Activated naive CD4-positive, alpha-beta T cell treated with anti-CD3 and anti-CD28 coated beads, Interleukin-2, amount 10 ng/mL, durations not matched to agents 7 days and 5 days (primary cell): ENCODE measurements around the gene HDAC10.

Experiments
- CTCF ChIA-PET: fragments of 350-600 bp; sonication (Branson Sonifier 250); formaldehyde crosslinking; loops from one replicate; lab custom pipeline; 2021; ENCODE audit warnings: antibody characterized with exemption; lab: Charles Lee
- DNase-seq: peaks from one replicate; pipeline ENCODE4 v3.0.0-alpha.2; 2020
- H3K27ac Mint-ChIP-seq: one replicate; pipeline ENCODE4 v1.8.0; 2021; ENCODE audit warnings: mild to moderate bottlenecking, moderate library complexity, mixed read lengths
- H3K27me3 Mint-ChIP-seq: one replicate; pipeline ENCODE4 v1.8.0; 2021; ENCODE audit warnings: mild to moderate bottlenecking, mixed read lengths
- H3K36me3 Mint-ChIP-seq: one replicate; pipeline ENCODE4 v1.8.0; 2021; ENCODE audit warnings: mixed read lengths
- H3K4me1 Mint-ChIP-seq: one replicate; pipeline ENCODE4 v1.8.0; 2021; ENCODE audit warnings: mixed read lengths
- H3K4me3 Mint-ChIP-seq: one replicate; pipeline ENCODE4 v1.8.0; 2021; ENCODE audit warnings: mild to moderate bottlenecking, moderate library complexity, mixed read lengths
- H3K9me3 Mint-ChIP-seq: one replicate; pipeline ENCODE4 v1.8.0; 2021; ENCODE audit warnings: mixed read lengths

Gene HDAC10

DNA sequence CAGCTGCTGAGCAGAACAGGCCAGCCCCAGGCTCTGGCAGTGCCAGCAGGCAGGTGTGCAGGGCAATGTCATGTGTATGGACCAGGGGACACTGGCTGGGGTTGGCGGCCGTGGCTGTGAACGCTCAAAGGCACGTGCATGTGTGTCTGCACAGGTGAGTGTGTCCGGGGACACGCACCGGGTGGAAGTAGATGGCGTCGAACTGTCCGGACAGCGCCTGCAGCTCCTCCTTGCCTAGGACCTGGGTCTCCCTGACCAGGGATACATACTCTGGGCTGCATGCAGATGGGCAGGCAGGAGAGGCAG, 863 bp downstream of the HDAC10 start:
- no peaks in the 10 kb centered on the region for H3K27me3 Mint-ChIP-seq
- peaks cover 10% of the 10 kb centered on the region for H3K36me3 Mint-ChIP-seq
- peak overlapping the region; percentile 34 for H3K27ac Mint-ChIP-seq
- peaks cover 32% of the 10 kb centered on the region for H3K4me1 Mint-ChIP-seq
- H3K9me3 Mint-ChIP-seq, result no peaks in the 10 kb centered on the region
- DNase-seq, result no peak
- CTCF ChIA-PET, result interaction anchor here (1.6 to 3.7 kb wide), 4 partner anchors 8 to 276 kb away, joined by 5 to 16 read pairs (median 10); partner anchors contain the start of gene SCO2
- peak overlapping the region; percentile 81 for H3K4me3 Mint-ChIP-seq

- CTCF ChIA-PET, result interaction anchor here (2.1 to 3.7 kb wide), 2 partner anchors 8 to 92 kb away, joined by 11 to 16 read pairs; no protein-coding TSS in a partner anchor
- no peak overlapping the region for H3K27ac Mint-ChIP-seq
- H3K36me3 Mint-ChIP-seq, result peaks cover 11% of the 10 kb centered on the region
- peaks cover 34% of the 10 kb centered on the region for H3K4me1 Mint-ChIP-seq
- no peaks in the 10 kb centered on the region for H3K9me3 Mint-ChIP-seq
- H3K4me3 Mint-ChIP-seq, result peak overlapping the region; percentile 81
- no peaks in the 10 kb centered on the region for H3K27me3 Mint-ChIP-seq
- no peak for DNase-seq
These were observed 1.5 kb downstream of the HDAC10 start for GRCh38 chr22:50249341-50250248.

GRCh38 chr22:50248196-50249081, 2.6 kb downstream of the HDAC10 start:
- Mint-ChIP-seq H3K27me3 (no peaks in the 10 kb centered on the region), H3K27ac (peak overlapping the region; percentile 75), H3K9me3 (no peaks in the 10 kb centered on the region), H3K4me3 (no peak overlapping the region), H3K36me3 (peaks cover 15% of the 10 kb centered on the region), H3K4me1 (peaks cover 42% of the 10 kb centered on the region)
- CTCF ChIA-PET, result no interaction called here
- DNase-seq, result no peak

DNA sequence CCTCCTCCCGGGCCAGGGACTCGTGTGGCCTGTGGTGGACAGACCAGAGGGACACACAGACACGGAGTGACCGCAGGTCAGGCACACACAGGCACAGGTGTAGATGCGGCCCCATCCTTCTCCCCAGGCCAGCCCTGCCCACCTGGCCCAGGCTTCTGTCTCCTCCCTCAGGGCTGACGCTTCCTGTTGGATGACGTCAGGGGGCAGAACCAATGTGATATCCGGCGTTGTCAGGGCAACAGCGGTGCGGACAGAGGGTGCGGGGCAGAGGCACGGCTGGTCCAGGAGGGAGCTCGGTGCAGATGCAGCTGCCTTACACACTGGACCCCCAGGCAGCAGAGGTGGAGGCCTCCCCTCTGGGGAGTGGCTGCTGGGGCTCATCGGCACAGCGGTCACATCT, 3.3 kb downstream of the HDAC10 start:
- CTCF ChIA-PET, result no interaction called here
- H3K27me3 Mint-ChIP-seq, result no peaks in the 10 kb centered on the region
- peaks cover 49% of the 10 kb centered on the region for H3K4me1 Mint-ChIP-seq
- peak overlapping the region; percentile 40 for H3K4me3 Mint-ChIP-seq
- peak; percentile 67 for DNase-seq
- peak overlapping the region; percentile 75 for H3K27ac Mint-ChIP-seq
- H3K9me3 Mint-ChIP-seq, result no peaks in the 10 kb centered on the region
- peaks cover 15% of the 10 kb centered on the region for H3K36me3 Mint-ChIP-seq

DNA sequence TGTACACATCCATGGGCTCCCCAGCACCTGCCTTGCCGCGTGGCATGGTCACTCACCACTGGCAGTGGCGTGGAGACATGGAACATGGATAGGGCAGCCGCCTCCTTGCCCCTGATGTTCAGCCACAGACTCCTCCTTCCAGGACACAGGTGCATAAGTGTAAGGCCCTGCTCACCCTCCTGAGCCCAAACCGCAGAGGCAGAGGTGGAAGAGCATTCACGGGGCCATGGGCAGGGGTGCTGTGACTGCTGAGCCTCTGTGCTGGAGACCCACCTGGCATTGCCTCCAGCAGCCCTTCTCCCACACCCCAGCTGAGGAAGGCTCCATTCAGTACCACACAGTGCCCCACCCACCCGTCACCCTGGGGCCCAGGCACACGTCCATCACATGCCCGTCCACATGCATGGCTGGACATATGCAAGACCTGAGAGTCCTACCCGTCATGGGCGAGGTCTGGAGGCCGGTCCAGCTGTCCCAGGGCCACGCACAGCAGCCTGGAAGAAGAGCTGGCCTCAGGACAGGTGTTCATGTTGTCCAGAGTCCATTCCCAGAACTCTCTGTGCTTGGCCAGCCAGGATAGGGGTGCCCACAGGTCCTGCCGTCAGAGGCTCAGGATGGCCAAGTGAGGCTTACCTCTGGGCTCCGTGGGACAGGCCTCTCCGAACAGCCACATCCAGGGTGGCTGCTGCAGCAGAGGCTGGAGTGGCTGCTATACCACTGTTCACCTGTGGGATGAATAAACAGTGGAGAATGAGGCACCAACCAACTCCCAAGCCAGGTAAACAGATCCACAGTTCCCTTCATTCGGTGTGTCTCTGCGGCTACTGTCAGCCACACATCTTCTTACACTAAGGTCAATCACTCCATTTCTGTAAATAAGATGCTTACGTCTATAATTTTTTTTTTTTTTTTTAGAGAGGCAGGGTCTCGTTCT, 4.6 kb downstream of the HDAC10 start:
- DNase-seq, result no peak
- Mint-ChIP-seq H3K4me3 (peak overlapping the region; percentile 97), H3K27ac (peak overlapping the region; percentile 75), H3K9me3 (no peaks in the 10 kb centered on the region), H3K27me3 (no peaks in the 10 kb centered on the region), H3K36me3 (peaks cover 19% of the 10 kb centered on the region), H3K4me1 (peaks cover 57% of the 10 kb centered on the region)
- CTCF ChIA-PET, result interaction anchor here (1.7 kb wide), 1 partner anchor 375 kb away, joined by 4 read pairs; no protein-coding TSS in a partner anchor

DNA sequence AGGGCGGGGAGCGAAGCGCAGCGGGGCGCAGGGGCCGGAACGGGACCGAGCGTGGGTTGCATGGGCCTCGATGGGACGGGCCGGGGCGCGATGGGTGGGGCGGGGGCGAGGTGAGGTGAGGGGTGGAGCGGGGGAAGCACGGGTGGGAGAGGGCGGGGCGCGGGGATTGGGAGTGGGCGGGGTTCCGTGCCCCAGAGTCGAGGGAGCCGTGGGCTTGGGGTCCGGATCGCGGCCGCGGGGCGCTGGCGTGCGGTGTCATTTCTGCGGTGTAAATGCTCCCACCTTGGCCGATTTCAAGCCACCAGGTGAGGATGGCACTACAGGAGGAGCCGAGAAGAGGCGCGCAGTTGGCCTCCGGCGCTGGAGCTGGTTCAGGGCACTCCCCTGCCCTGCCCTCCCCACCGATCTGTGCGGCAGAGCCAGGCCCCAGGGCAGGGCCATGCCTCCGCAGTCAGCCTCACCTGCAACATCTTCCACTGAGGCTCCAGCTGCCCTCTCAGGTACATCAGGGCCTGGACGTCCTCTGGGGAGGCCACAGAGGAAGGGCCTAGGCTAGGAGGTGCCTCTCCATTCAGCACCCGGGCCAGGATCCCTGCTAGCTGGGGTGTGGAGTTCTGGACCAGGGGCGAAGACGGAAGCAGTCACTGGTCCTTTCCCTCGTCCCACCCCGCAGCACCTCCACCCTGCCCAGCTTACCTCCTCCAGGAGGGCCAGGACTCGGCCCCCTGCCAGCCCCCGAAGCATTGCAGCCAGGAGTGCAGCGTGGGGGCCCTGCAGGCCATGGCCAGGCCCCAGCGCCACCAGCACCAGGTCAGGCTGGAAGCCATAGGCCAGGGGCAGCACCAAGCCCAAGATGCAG, 5.6 kb downstream of the HDAC10 start:
- no peak for DNase-seq
- H3K4me3 Mint-ChIP-seq, result peak overlapping the region; percentile 97
- H3K4me1 Mint-ChIP-seq, result peaks cover 61% of the 10 kb centered on the region
- no peaks in the 10 kb centered on the region for H3K9me3 Mint-ChIP-seq
- H3K27ac Mint-ChIP-seq, result peak overlapping the region; percentile 98
- H3K27me3 Mint-ChIP-seq, result no peaks in the 10 kb centered on the region
- H3K36me3 Mint-ChIP-seq, result peaks cover 18% of the 10 kb centered on the region
- CTCF ChIA-PET, result interaction anchor here (1.7 kb wide), 1 partner anchor 376 kb away, joined by 4 read pairs; no protein-coding TSS in a partner anchor

GRCh38 chr22:50244420-50245213, 6.4 kb downstream of the HDAC10 start, which contains the start of gene TUBGCP6:
Gene TUBGCP6 (minus strand): TSS chr22:50245023. CDS start chr22:50244459, 564 bp downstream.
- no peaks in the 10 kb centered on the region for H3K9me3 Mint-ChIP-seq
- no peaks in the 10 kb centered on the region for H3K27me3 Mint-ChIP-seq
- H3K4me3 Mint-ChIP-seq, result peak within 1 kb of the TSS; percentile 97
- peak; percentile 95 for DNase-seq
- H3K4me1 Mint-ChIP-seq, result peaks cover 53% of the 10 kb centered on the region
- peaks cover 21% of the 10 kb centered on the region for H3K36me3 Mint-ChIP-seq
- CTCF ChIA-PET, result interaction anchor here (1.0 to 2.9 kb wide), 4 partner anchors 9 to 376 kb away, joined by 3 to 15 read pairs (median 4); no protein-coding TSS in a partner anchor
- peak within 1 kb of the TSS; percentile 98 for H3K27ac Mint-ChIP-seq

- Mint-ChIP-seq H3K27ac (peak overlapping the region; percentile 98), H3K36me3 (peaks cover 21% of the 10 kb centered on the region), H3K4me3 (peak overlapping the region; percentile 97), H3K9me3 (no peaks in the 10 kb centered on the region), H3K4me1 (peaks cover 53% of the 10 kb centered on the region), H3K27me3 (no peaks in the 10 kb centered on the region)
- CTCF ChIA-PET, result interaction anchor here (1.0 to 2.9 kb wide), 4 partner anchors 8 to 377 kb away, joined by 3 to 15 read pairs (median 4); no protein-coding TSS in a partner anchor
- DNase-seq, result no peak
These were observed 7.2 kb downstream of the HDAC10 start for GRCh38 chr22:50243685-50244419.

- H3K36me3 Mint-ChIP-seq, result peaks cover 19% of the 10 kb centered on the region
- CTCF ChIA-PET, result interaction anchor here (0.7 to 2.9 kb wide), 4 partner anchors 8 to 378 kb away, joined by 3 to 15 read pairs (median 9); partner anchors contain the start of gene HDAC10
- H3K9me3 Mint-ChIP-seq, result no peaks in the 10 kb centered on the region
- peak overlapping the region; percentile 97 for H3K4me3 Mint-ChIP-seq
- DNase-seq, result no peak
- H3K27me3 Mint-ChIP-seq, result no peaks in the 10 kb centered on the region
- peak overlapping the region; percentile 60 for H3K27ac Mint-ChIP-seq
- peaks cover 47% of the 10 kb centered on the region for H3K4me1 Mint-ChIP-seq
These were observed 8.6 kb downstream of the HDAC10 start for GRCh38 chr22:50242406-50242949.

DNA sequence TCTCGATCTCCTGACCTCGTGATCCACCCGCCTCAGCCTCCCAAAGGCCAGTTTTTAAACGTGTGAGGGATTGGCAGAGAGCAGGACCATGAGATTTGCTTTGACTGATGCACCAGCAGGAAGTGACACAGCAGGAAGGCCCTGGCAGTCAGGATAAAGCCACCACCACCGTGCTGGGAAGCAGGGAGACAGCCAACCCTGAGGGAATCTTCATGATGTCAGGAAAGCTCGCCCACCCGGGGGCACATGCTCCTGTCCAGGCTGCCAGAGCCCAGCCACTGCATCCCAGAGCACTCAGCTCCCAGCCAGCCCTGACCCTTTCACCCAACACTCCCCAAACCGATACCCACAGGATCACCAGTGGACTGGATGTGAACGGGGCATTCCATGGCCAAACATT, 12.3 kb downstream of the HDAC10 start:
- Mint-ChIP-seq H3K9me3 (peaks cover 9% of the 10 kb centered on the region), H3K4me3 (no peak overlapping the region), H3K4me1 (peaks cover 28% of the 10 kb centered on the region), H3K27me3 (no peaks in the 10 kb centered on the region), H3K36me3 (peaks cover 27% of the 10 kb centered on the region), H3K27ac (no peak overlapping the region)
- CTCF ChIA-PET, result interaction anchor here (0.8 to 2.4 kb wide), 3 partner anchors 18 to 259 kb away, joined by 3 to 9 read pairs (median 3); no protein-coding TSS in a partner anchor
- no peak for DNase-seq
